Measurements from ENCODE around the gene SPIC.

DNA sequence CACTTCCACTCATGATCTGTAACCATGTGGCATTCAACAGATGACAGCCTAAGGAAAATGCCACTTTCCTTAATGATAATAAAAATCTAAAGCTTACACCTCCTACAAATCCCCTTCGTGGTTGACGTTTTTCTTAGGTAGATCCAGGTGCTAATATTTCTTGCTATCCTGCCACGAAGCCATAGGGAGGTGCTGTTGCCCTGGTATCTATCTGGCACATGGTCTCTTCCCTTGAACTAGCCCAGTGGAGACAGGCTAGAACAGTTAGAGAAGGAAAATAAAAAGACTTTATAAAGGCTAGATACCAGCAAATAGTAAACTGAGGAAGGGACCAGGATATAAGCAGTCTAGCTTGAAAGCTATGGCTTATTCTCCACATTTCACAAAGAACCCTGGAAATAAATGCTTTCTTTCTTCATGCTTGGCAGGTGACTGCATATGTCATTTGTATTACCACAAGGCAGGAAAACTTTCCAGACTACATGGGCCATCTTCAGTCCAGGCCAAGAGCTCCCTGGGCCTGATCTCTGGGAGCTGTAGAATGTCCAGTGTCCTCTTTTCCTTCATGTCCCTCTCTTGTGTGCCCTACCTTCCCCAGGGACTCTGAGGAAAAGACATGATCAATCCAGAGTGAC, 15.3 kb downstream of the SPIC start:
- TF ChIP-seq ELF4 (IDR thresholded peaks at IDR 0.05), result no peak
- no peak for TF ChIP-seq SUZ12 (IDR thresholded peaks at IDR 0.05)

All from HEK293T (cell line).